Stimulated activated CD4-positive, alpha-beta T cell treated with anti-CD3 and anti-CD28 coated beads, TNF-alpha, amount 100 ng/mL, for 1 hour (primary cell): ENCODE measurements around the gene NME7.
"Not testable (repeated sequence)": the region's sequence is repeated elsewhere in the genome, so short reads cannot be mapped to it uniquely, and the experiment has no call there.

Experiments used
- DNase-seq, 3 donors: peaks; one replicate each; pipeline ENCODE4 v3.0.0-alpha.2; 2020; ENCODE audit warnings: low read depth in 3 of 3, low spot score in 1 of 3

The NME7 gene

DNA sequence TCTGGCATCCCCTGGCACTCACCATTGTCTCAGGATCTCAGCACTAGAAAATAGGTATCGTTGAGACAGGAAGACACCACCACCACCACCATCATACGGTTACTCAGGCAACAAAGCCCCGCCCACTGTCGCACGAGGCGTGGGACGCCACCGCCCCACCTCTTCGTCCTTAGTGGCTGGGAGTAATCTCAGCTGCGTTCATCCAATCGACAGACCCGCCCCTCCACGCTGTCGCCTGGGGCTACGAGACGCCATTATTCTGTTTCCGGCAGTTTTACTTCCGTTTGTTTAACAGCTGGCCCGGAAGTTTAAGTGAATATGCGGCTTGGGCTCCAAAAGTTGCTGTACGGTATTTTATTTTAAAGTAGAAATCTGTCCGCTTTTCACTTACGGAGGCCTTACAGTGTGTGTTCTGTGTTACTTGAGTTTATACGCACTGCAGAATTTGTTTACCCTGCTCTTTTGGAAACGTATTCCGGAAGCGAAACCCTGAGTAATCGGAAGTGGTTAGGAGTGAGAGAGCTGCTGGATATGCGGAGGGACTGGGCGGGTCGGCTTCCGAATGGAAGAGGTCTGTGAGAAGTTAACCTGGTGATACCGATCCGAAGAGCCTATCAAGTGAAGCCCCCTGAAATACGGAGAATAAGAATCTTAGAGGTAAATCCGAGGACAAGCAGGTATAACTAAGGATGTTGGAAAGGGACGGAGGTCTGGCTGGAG, at the start of gene NME7, which contains the start of gene BLZF1:
Gene NME7, minus strand, starts transcription at position 112 of the 720 bp plus-strand sequence. Its CDS starts 87 bp downstream, at position 25.
Gene BLZF1, plus strand, starts transcription at position 510 of the 720 bp plus-strand sequence. CDS start 1,328 bp downstream, outside the sequence.
- peak; percentile 92 to 96 (median 93) for DNase-seq

DNA sequence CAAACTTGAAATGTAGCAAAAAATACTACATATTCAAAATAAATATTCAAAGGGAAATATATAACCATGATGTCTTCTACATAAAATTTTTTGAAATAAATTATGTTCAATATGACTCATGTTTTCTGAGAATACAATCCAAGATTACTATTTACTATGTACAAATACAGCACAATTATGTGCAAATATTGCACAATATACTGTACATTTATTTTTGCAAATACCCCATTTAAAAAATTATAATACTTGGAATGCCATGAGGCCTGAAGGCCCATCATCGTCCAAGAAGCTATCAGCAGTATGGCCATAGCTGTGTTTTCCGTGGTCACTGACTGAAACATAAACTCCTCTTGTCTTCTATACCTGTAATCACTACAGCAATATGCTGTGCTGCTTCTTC, 47.4 kb upstream of the NME7 start:
- no peak for DNase-seq

- not testable (repeated sequence) for DNase-seq
These were observed 40.7 kb upstream of the NME7 start for GRCh38 chr1:169408340-169408739.

DNA sequence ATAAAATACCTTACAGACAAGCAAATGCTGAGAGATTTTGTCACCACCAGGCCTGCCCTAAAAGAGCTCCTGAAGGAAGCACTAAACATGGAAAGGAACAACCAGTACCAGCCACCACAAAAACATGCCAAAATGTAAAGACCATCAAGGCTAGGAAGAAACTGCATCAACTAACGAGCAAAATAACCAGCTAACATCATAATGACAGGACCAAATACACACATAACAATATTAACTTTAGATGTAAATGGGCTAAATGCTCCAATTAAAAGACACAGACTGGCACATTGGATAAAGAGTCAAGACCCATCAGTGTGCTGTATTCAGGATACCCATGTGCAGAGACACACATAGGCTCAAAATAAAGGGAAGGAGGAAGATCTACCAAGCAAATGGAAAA, 35.0 kb upstream of the NME7 start:
- DNase-seq = not testable (repeated sequence)

GRCh38 chr1:169395955-169396354, 28.4 kb upstream of the NME7 start:
- no peak for DNase-seq

GRCh38 chr1:169392406-169392805, 24.8 kb upstream of the NME7 start:
- no peak for DNase-seq

GRCh38 chr1:169390303-169390702, 22.7 kb upstream of the NME7 start:
- DNase-seq = no peak

DNA sequence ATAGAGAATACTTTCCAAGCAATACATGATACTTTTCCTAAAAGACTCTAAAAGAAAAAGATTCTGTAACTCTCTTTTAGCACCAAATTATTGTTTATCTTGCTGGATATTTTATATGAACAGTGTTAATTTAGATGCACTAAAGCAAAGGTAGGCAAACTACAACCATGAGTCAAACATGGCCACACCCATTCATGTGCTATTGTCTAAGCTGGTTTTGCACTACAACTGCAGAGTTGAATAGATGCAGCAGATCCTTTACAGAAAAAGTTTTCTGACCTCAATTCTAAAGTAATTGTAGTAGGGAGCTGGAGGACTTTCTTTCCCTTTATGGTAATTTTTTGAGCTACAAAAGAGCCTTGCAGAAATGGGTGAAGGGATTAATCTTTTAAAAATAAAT, 19.8 kb upstream of the NME7 start:
- no peak for DNase-seq

- DNase-seq = no peak
These were observed 15.9 kb upstream of the NME7 start for GRCh38 chr1:169383449-169383848.

DNA sequence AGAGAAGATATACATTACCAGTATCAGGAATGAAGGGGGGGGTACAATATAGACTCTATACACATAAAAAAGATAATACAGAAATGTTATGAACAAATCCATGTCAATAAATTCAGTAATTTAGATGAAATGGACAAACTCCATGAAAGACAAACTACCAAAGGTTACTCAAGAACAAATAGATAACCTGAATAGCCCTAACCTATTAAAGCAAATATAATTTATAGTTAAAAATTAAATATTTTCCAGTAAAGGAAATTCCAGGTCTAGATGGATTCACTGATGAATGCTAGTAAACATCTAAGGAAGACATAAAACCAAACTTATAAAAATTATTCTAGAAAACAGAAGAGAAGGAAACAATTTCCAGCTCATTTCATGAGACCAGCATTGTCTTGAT, 13.6 kb upstream of the NME7 start:
- no peak for DNase-seq

- no peak for DNase-seq
These were observed 3.8 kb upstream of the NME7 start for GRCh38 chr1:169371404-169371803.

DNA sequence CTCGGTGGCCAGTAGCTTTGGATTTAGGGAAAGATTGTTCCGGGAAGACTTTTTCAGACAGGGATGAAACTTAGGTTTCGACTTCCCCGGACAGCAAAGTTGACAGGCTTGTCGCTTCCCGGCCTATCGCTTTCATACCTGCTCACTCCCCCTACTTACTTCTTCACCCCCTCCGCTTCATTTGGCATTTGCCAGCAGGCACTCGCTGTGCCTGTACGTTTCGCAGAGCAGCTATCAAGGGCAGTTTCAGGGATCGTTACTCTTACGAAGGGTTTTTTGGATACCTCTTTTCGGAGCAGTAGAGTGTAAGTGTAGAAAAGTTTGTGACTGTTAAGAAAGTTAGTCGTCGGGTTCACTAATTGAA, 791 bp upstream of the NME7 start:
- DNase-seq = no peak

GRCh38 chr1:169367096-169367685, 406 bp downstream of the NME7 start:
- no peak for DNase-seq

DNA sequence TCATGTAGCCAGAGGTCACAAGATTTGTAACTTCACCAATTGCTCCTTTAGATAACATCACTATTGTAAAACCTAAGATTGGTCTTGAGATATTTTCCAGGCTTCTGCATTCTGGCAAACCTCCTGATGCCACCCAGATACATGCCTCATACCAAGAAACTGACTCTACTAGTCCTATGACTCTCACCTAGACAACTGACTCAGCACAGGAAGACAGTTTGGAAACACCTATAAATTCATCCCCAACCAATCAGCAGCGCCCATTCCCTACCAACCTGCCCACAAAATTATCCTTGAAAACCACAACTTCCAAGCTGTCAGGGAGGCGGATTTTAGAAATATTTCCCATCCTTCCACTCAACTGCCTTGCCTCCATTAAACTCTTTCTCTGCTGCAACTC, 2.6 kb downstream of the NME7 start:
- no peak for DNase-seq

DNA sequence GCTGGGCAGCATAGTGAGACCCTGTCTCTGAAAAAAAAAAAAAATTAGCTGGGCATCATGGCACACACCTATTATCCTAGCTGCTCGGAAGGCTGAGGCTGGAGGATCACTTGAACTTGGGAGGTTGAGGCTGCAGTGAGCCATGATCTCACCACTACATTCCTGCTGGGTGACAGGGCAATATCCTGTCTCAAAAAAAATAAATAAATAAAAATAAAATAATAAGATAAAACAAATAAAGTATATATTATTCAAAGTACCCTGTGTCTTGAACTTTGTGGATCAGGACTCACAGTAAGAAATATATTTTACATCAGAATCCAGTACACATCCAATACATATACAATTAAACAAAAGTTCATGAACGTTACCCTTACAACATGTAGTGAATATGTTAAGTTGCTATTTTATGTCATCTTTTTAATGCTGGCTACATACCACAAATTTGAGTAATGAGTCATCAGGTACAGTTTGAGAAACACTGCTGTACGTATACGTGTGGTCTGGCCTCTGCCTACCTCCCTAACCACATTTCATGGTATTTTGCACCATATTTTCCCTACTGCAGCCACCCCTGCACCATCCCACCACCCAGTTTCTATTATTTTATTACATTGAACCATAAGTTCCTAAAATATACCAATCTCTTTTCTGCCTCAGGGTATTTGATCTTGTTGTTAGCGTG, 4.4 kb downstream of the NME7 start:
- no peak for DNase-seq

- no peak for DNase-seq
These were observed 6.3 kb downstream of the NME7 start for GRCh38 chr1:169361281-169361680.

GRCh38 chr1:169360415-169360814, 7.2 kb downstream of the NME7 start:
- no peak for DNase-seq

- DNase-seq = no peak
These were observed 19.1 kb downstream of the NME7 start for GRCh38 chr1:169348383-169349036.

DNA sequence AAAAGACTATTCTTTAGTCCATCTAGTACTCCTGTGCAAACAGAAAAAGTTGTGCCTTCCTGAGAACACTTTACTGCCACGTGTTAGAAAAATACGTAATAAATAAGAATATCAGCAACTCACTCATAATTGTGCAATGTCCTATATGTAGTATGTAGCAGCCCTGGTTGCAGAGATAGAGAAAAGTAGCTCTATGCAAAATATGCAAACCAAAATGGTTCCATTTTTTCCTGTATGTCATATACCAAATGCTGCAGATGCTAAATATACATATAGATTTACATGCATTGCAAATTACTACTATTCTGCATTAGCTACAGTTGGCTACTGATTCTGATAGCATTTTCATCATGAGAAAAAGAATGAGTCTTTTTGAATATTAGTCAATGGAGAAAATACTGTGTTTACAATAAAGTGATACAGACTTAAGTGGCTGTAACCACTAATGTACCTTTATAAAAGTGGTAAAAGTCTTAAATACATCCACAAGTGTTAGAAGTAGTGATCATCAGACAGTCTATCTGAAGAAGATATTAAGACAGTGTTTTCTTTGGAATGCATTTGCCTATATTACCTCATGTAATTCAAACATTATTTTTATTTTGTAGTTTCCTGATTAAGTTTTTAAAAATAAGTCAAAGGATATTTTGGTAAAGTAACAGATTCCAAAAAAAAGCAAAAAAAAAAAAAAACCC, 19.8 kb downstream of the NME7 start:
- DNase-seq = no peak

DNA sequence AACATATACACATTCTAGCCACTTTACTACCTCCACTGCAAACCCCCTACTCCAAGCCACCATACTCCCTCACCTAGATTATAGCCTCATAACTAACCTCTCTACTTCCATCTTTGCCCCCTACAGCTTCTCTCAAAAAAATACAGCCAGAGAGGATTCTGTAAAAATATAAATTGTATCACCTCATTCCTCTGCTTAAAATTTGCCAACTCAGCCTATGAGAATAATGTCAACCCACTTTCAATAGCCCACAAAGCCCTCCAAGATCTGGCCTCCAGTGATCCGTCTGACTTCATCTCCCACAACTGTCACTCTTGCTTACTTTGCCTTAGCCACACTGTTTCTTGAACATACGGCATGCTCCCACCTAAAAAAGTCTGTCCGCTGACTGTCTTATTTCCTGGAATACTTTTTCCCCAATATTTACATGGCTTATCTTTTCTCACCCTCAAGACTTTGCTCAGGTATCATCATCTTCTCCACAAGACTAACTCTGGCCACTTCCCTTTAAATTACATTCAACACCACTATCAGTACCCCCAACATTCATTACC, 21.5 kb downstream of the NME7 start:
- DNase-seq = no peak

GRCh38 chr1:169345511-169345910, 22.1 kb downstream of the NME7 start:
- DNase-seq = no peak
